ENCODE data around the gene MSMB. TPM values are rescaled to one million over a fixed set of nuclear protein-coding genes. Genes with fewer than 3 reads are reported as not detected.
"Not testable (repeated sequence)": the region's sequence is repeated elsewhere in the genome, so short reads cannot be mapped to it uniquely, and the experiment has no call there.

Gene MSMB
- total RNA-seq, 2 donors from 2014 or later = not detected

GRCh38 chr10:46053534-46054434 is 7.7 kb upstream of the MSMB start:
- Histone ChIP-seq H3K27ac (no peak overlapping the region), H3K9me3 (no peaks in the 10 kb centered on the region), H3K36me3 (replicated peaks in 1 of 2; ENCODE audit: insufficient read depth in 1 of 2, low read depth in 2 of 2) (no peaks in the 10 kb centered on the region), H3K4me1 (no peaks in the 10 kb centered on the region), H3K27me3 (no peaks in the 10 kb centered on the region), H3K4me3 (no peak overlapping the region)
- WGBS, 2 donors = 40 to 42% methylated on average over 9 of the region's 9 CpGs
- DNase-seq = no peak
- no peak for TF ChIP-seq POLR2A (IDR thresholded peaks at IDR 0.05)
- TF ChIP-seq CTCF (IDR thresholded peaks at IDR 0.05) = no peak
- no peak for ATAC-seq
- intact Hi-C loops (cut with DNase I) = no loop called here

- no peaks in the 10 kb centered on the region for H3K4me1 ChIP-seq
- 76 to 83% methylated on average over 6 of the region's 6 CpGs for WGBS, 2 donors
- intact Hi-C loops (cut with DNase I) = no loop called here
- no peaks in the 10 kb centered on the region for H3K36me3 ChIP-seq (replicated peaks in 1 of 2; ENCODE audit: insufficient read depth in 1 of 2, low read depth in 2 of 2)
- H3K27me3 ChIP-seq = no peaks in the 10 kb centered on the region
- no peak overlapping the region for H3K27ac ChIP-seq
- TF ChIP-seq CTCF (IDR thresholded peaks at IDR 0.05) (no peak), POLR2A (IDR thresholded peaks at IDR 0.05) (no peak)
- DNase-seq (no peak), ATAC-seq (no peak)
- no peak overlapping the region for H3K4me3 ChIP-seq
- H3K9me3 ChIP-seq = no peaks in the 10 kb centered on the region
Measured at GRCh38 chr10:46052791-46053375, 6.8 kb upstream of the MSMB start.

- 35 to 46% methylated on average over 6 to 7 of the region's 7 CpGs for WGBS, 2 donors
- no peak for ATAC-seq
- H3K4me3 ChIP-seq = no peak overlapping the region
Measured at GRCh38 chr10:46052057-46052790, 6.2 kb upstream of the MSMB start.

GRCh38 chr10:46050941-46051623 is 5.0 kb upstream of the MSMB start:
- H3K27ac ChIP-seq = no peak overlapping the region
- H3K9me3 ChIP-seq = no peaks in the 10 kb centered on the region
- DNase-seq = no peak
- no peak for ATAC-seq
- H3K4me3 ChIP-seq = no peak overlapping the region
- intact Hi-C loops (cut with DNase I) = no loop called here
- 51 to 65% methylated on average over 11 of the region's 11 CpGs for WGBS, 2 donors
- no peaks in the 10 kb centered on the region for H3K27me3 ChIP-seq
- H3K4me1 ChIP-seq = no peaks in the 10 kb centered on the region
- H3K36me3 ChIP-seq (replicated peaks in 1 of 2; ENCODE audit: insufficient read depth in 1 of 2, low read depth in 2 of 2) = no peaks in the 10 kb centered on the region
- no peak for TF ChIP-seq POLR2A (IDR thresholded peaks at IDR 0.05)
- TF ChIP-seq CTCF (IDR thresholded peaks at IDR 0.05) = no peak

More at GRCh38 chr10:46052057-46052790, 6.2 kb upstream of the MSMB start:
- H3K36me3 ChIP-seq (replicated peaks in 1 of 2; ENCODE audit: insufficient read depth in 1 of 2, low read depth in 2 of 2) = no peaks in the 10 kb centered on the region
- TF ChIP-seq POLR2A (IDR thresholded peaks at IDR 0.05) (no peak), CTCF (IDR thresholded peaks at IDR 0.05) (no peak)
- H3K27ac ChIP-seq = no peak overlapping the region
- H3K27me3 ChIP-seq = no peaks in the 10 kb centered on the region
- intact Hi-C loops (cut with DNase I) = no loop called here
- DNase-seq = no peak
- H3K9me3 ChIP-seq = no peaks in the 10 kb centered on the region
- no peaks in the 10 kb centered on the region for H3K4me1 ChIP-seq

GRCh38 chr10:46049497-46049831 is 3.4 kb upstream of the MSMB start:
- DNase-seq; H3K36me3 ChIP-seq (replicated peaks in 1 of 2; ENCODE audit: insufficient read depth in 1 of 2, low read depth in 2 of 2); H3K9me3 ChIP-seq; H3K27me3 ChIP-seq; H3K4me3 ChIP-seq; intact Hi-C loops (cut with DNase I); H3K27ac ChIP-seq; ATAC-seq; H3K4me1 ChIP-seq: not testable (repeated sequence)
- 91 to 94% methylated on average over 11 of the region's 11 CpGs for WGBS, 2 donors

Data from body of pancreas (tissue), 4 donors.